Natural killer cell (primary cell): ENCODE results near the gene VMO1. TPM values are rescaled to one million over a fixed set of nuclear protein-coding genes. Genes with fewer than 3 reads are reported as not detected.

Experiments used
- ATAC-seq, 3 donors: fragments of 150-1000 bp in 2 of 3; fragments of 200-7000 bp in 1 of 3; cut with Tn5 transposase; 1 replicate in 1 of 3; 2 replicates in 2 of 3; pipeline ENCODE4 v1.10.0; 2021; ENCODE audit warnings: mild to moderate bottlenecking in 2 of 3, moderate library complexity in 2 of 3
- DNase-seq, 2 donors: peaks; one replicate each; pipeline versions ENCODE4 v3.0.0 to v3.0.0-alpha.2; 2013 to 2021; ENCODE audit warnings: mixed read lengths in 1 of 2
- H3K27ac ChIP-seq: one replicate; pipeline ENCODE4 v1.5.1; 2013; ENCODE audit warnings: mild to moderate bottlenecking, low read length
- H3K27me3 ChIP-seq: one replicate; pipeline ENCODE4 v1.6.1; 2013; ENCODE audit warnings: low read length; ENCODE audit not compliant: control insufficient read depth, insufficient read depth
- H3K36me3 ChIP-seq: one replicate; pipeline ENCODE4 v1.6.1; 2013; ENCODE audit warnings: low read length; ENCODE audit not compliant: control insufficient read depth, insufficient read depth
- H3K4me1 ChIP-seq: one replicate; pipeline ENCODE4 v1.6.1; 2013; ENCODE audit warnings: low read length; ENCODE audit not compliant: control insufficient read depth, insufficient read depth
- H3K4me3 ChIP-seq: one replicate; pipeline ENCODE4 v1.5.1; 2013; ENCODE audit warnings: low read length
- H3K9me3 ChIP-seq: one replicate; pipeline ENCODE4 v1.6.1; 2013; ENCODE audit warnings: low read length; ENCODE audit not compliant: control insufficient read depth, insufficient read depth
- H3K27ac Mint-ChIP-seq, 2 donors: one replicate each; pipeline ENCODE4 v1.8.0; 2022; ENCODE audit warnings: mild to moderate bottlenecking in 2 of 2, mixed read lengths in 2 of 2, moderate library complexity in 1 of 2
- H3K27me3 Mint-ChIP-seq, 2 donors: one replicate each; pipeline ENCODE4 v1.8.0; 2022; ENCODE audit warnings: low read depth in 2 of 2, mixed read lengths in 2 of 2
- H3K36me3 Mint-ChIP-seq: one replicate; pipeline ENCODE4 v1.8.0; 2022; ENCODE audit warnings: mixed read lengths
- H3K4me1 Mint-ChIP-seq, 2 donors: one replicate each; pipeline ENCODE4 v1.8.0; 2022; ENCODE audit warnings: mixed read lengths in 2 of 2
- H3K4me3 Mint-ChIP-seq: one replicate; pipeline ENCODE4 v1.8.0; 2022; ENCODE audit warnings: mild to moderate bottlenecking, moderate library complexity, mixed read lengths
- H3K9me3 Mint-ChIP-seq, 2 donors: one replicate each; pipeline ENCODE4 v1.8.0; 2022; ENCODE audit warnings: mixed read lengths in 2 of 2
- WGBS: methylation state at CpG from one replicate; pipeline ENCODE4 v1.1.7; 2013; ENCODE audit warnings: missing lambda C conversion rate; ENCODE audit not compliant: insufficient coverage; 5-methylcytosine and 5-hydroxymethylcytosine counted together
- intact Hi-C: fragments of 100-400 bp; cut with micrococcal nuclease; formaldehyde crosslinking; loops from one replicate; pipeline ENCODE4 v1.14.2; 2022
- total RNA-seq, 4 donors: library from RNA; stranded (reverse); fragments of 120-200 nt in 1 of 4; gene quantifications; one replicate each; pipeline versions ENCODE4 v1.2.3 to v1.2.4, GENCODE V29; 2013 to 2022
- TF ChIP-seq, protein P1 (sequence below): fragments of 200-600 bp; IDR thresholded peaks from one replicate; pipeline ENCODE4 v1.8.0; 2022; ENCODE audit warnings: antibody characterized with exemption

Gene VMO1
- total RNA-seq, 3 donors from 2014 or later (not counting 1 experiment from before 2014, with no cell fraction given): 1.2 to 4.8 (median 1.3) TPM

DNA sequence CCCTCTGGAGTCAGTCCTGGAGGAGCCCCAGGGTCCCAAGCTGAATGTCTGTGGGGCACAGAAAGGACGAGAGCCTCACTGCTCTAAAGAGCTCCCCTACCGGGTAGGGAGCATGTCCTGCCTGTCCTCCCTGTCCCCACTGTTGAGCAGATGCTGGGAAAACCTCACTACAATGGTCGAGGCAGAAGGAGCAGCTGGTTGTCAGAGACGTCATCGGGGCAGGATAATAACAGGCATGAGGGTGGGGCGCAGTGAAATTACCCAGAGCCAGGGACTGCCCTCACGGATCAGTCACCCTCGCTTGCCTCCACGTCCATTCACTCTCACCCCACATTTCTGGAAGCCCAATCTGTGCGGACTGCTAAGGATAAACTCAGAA lies 13.9 kb downstream of the VMO1 start:
- no peak overlapping the region for H3K4me3 ChIP-seq
- H3K9me3 ChIP-seq: no peaks in the 10 kb centered on the region
- DNase-seq: no peak
- TF ChIP-seq, protein P1, sequence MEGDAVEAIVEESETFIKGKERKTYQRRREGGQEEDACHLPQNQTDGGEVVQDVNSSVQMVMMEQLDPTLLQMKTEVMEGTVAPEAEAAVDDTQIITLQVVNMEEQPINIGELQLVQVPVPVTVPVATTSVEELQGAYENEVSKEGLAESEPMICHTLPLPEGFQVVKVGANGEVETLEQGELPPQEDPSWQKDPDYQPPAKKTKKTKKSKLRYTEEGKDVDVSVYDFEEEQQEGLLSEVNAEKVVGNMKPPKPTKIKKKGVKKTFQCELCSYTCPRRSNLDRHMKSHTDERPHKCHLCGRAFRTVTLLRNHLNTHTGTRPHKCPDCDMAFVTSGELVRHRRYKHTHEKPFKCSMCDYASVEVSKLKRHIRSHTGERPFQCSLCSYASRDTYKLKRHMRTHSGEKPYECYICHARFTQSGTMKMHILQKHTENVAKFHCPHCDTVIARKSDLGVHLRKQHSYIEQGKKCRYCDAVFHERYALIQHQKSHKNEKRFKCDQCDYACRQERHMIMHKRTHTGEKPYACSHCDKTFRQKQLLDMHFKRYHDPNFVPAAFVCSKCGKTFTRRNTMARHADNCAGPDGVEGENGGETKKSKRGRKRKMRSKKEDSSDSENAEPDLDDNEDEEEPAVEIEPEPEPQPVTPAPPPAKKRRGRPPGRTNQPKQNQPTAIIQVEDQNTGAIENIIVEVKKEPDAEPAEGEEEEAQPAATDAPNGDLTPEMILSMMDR: no peak
- no peak for ATAC-seq
- no peaks in the 10 kb centered on the region for H3K9me3 Mint-ChIP-seq
- no peak overlapping the region for H3K27ac Mint-ChIP-seq
- 87% methylated on average over 10 of the region's 10 CpGs for WGBS
- H3K4me3 Mint-ChIP-seq: no peak overlapping the region
- H3K27me3 Mint-ChIP-seq: peaks cover 5 to 20% of the 10 kb centered on the region in 2 donors
- H3K4me1 ChIP-seq: no peaks in the 10 kb centered on the region
- no peaks in the 10 kb centered on the region for H3K36me3 Mint-ChIP-seq
- H3K36me3 ChIP-seq: no peaks in the 10 kb centered on the region
- no peaks in the 10 kb centered on the region for H3K4me1 Mint-ChIP-seq
- H3K27me3 ChIP-seq: no peaks in the 10 kb centered on the region
- no peak overlapping the region for H3K27ac ChIP-seq
- intact Hi-C loops: no loop called here

DNA sequence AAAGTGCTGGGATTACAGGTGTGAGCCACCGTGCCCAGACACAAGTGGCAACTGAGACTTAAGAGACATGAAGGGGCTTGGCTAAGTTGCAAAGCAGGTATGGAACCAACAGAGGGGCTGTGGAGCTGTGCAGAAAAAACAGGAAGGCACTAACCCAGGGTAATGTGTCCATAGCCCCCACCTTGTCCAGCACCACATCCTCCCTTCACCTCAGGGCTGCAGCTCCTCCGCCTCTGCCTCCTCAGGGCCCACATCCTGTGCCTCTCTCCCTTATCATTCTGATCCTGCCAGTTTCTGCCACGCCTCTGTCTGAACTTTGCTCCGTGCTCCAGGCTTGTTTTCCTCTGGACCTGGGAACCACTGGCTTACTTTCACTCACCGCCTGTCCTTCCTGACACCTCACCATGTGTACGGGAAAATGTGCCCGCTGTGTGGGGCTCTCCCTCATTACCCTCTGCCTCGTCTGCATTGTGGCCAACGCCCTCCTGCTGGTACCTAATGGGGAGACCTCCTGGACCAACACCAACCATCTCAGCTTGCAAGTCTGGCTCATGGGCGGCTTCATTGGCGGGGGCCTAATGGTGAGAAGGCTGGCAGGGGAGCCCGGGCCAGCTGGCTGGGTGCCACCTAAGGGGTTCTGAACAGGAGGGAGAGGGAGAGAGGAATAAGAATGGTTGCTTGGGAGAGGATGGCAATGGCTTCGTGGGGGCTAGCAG lies 14.5 kb downstream of the VMO1 start, which contains the start of gene TM4SF5:
Gene TM4SF5 (plus strand): TSS at position 368 of the 716 bp plus-strand sequence. CDS start 37 bp downstream, at position 405.
- ATAC-seq (no peak), DNase-seq (no peak)
- H3K36me3 Mint-ChIP-seq: no peaks in the 10 kb centered on the region
- intact Hi-C loops: no loop called here
- 72% methylated on average over 13 of the region's 13 CpGs for WGBS
- no peak within 1 kb of the TSS for H3K27ac Mint-ChIP-seq
- peaks cover 5 to 20% of the 10 kb centered on the region in 2 donors for H3K27me3 Mint-ChIP-seq
- H3K4me1 Mint-ChIP-seq: no peaks in the 10 kb centered on the region
- H3K36me3 ChIP-seq: no peaks in the 10 kb centered on the region
- TF ChIP-seq, protein P1: no peak
- no peak within 1 kb of the TSS for H3K4me3 Mint-ChIP-seq
- H3K9me3 Mint-ChIP-seq: no peaks in the 10 kb centered on the region
- no peak within 1 kb of the TSS for H3K4me3 ChIP-seq
- H3K4me1 ChIP-seq: no peaks in the 10 kb centered on the region
- no peaks in the 10 kb centered on the region for H3K9me3 ChIP-seq
- no peaks in the 10 kb centered on the region for H3K27me3 ChIP-seq
- no peak within 1 kb of the TSS for H3K27ac ChIP-seq

GRCh38 chr17:4769628-4770027 lies 16.5 kb downstream of the VMO1 start:
- no peak for DNase-seq
- H3K27me3 ChIP-seq: no peaks in the 10 kb centered on the region
- Mint-ChIP-seq H3K4me3 (no peak overlapping the region), H3K9me3 (no peaks in the 10 kb centered on the region), H3K4me1 (no peaks in the 10 kb centered on the region), H3K36me3 (no peaks in the 10 kb centered on the region), H3K27ac (no peak overlapping the region), H3K27me3 (peaks cover 5 to 16% of the 10 kb centered on the region in 2 donors)
- H3K9me3 ChIP-seq: no peaks in the 10 kb centered on the region
- no peaks in the 10 kb centered on the region for H3K4me1 ChIP-seq
- H3K4me3 ChIP-seq: no peak overlapping the region
- TF ChIP-seq, protein P1: no peak
- intact Hi-C loops: no loop called here
- no peak overlapping the region for H3K27ac ChIP-seq
- ATAC-seq: no peak
- WGBS: 97% methylated on average over 2 of the region's 2 CpGs
- no peaks in the 10 kb centered on the region for H3K36me3 ChIP-seq

DNA sequence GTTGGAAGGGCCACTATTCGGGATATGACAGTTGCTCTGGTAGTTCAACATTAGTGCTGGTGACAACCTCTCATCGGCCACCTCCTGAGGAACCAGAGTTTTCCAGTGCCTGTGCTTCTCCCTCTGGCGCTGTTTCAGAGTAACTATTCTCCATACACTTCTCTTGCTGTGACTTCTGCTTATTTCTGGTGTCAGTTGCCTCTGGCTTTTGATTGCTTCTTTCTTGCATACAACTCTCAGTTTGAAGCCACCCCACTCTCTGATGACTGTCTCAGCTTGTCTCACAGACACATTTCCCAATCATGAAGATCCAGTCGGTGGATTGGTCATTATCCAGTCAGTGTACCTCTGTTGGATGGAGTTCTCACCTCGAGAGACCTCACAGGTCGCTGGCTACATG lies 17.9 kb downstream of the VMO1 start:
- DNase-seq: no peak

More for the DNA sequence above, 17.9 kb downstream of the VMO1 start:
- H3K36me3 Mint-ChIP-seq: no peaks in the 10 kb centered on the region
- no peaks in the 10 kb centered on the region for H3K9me3 ChIP-seq
- no peak overlapping the region for H3K4me3 Mint-ChIP-seq
- no peak overlapping the region for H3K4me3 ChIP-seq
- H3K4me1 ChIP-seq: no peaks in the 10 kb centered on the region
- no peaks in the 10 kb centered on the region for H3K36me3 ChIP-seq
- H3K27me3 ChIP-seq: no peaks in the 10 kb centered on the region
- H3K4me1 Mint-ChIP-seq: no peaks in the 10 kb centered on the region
- peak in 1 of 3 donors; percentile 15 for ATAC-seq
- H3K27ac Mint-ChIP-seq: peak overlapping the region in 1 of 2 donors; percentile 21
- no peaks in the 10 kb centered on the region for H3K9me3 Mint-ChIP-seq
- TF ChIP-seq, protein P1: no peak
- H3K27ac ChIP-seq: no peak overlapping the region
- H3K27me3 Mint-ChIP-seq: peaks cover 5 to 16% of the 10 kb centered on the region in 2 donors
- intact Hi-C loops: no loop called here
- 87% methylated on average over 6 of the region's 6 CpGs for WGBS
